ENCODE data around the gene GNAQ. TPM values are rescaled to one million over a fixed set of nuclear protein-coding genes. Genes with fewer than 3 reads are reported as not detected.

GNAQ gene
- polyA plus RNA-seq, 1 of the 3 experiments (the other 2 are of a cell fraction): 20.9 TPM

- Histone ChIP-seq H3K4me3 (ENCODE audit: low read depth in 2 of 2, low read length in 1 of 2) (no peak overlapping the region), H3K9ac (no peak overlapping the region), H3K27me3 (ENCODE audit: insufficient read depth) (no peaks in the 10 kb centered on the region), H3F3A (replicated peaks; ENCODE audit: insufficient read depth) (peaks cover 10% of the 10 kb centered on the region), H3K79me2 (ENCODE audit: insufficient read depth) (peaks cover 96% of the 10 kb centered on the region), H3K36me3 (replicated peaks in 1 of 2; ENCODE audit: control insufficient read depth in 1 of 2, insufficient read depth in 2 of 2, low read length in 1 of 2) (no peaks in the 10 kb centered on the region), H3K27ac (ENCODE audit: low read depth in 2 of 2, low read length in 1 of 2) (peak overlapping the region in 1 of 2 experiments; percentile 71; a peak in 2 of 4 replicates), H3K9me3 (no peaks in the 10 kb centered on the region), H2AFZ (ENCODE audit: low read depth) (no peak overlapping the region), H3K4me1 (ENCODE audit: control insufficient read depth in 1 of 2, insufficient read depth in 2 of 2, low read depth in 1 of 2, low read length in 1 of 2) (peaks cover 6 to 27% of the 10 kb centered on the region in 2 experiments; a peak in 3 of 4 replicates), H3K4me2 (no peak overlapping the region), H4K20me1 (ENCODE audit: insufficient read depth) (peaks cover 39% of the 10 kb centered on the region), H3K9me2 (no peaks in the 10 kb centered on the region)
- no peak for DNase-seq
- WGBS (ENCODE audit: low lambda C conversion rate): 98% methylated on average over 6 of the region's 6 CpGs
- ChIA-PET CTCF (interaction anchor here (1.3 kb wide), 1 partner anchor 38 kb away, joined by 3 read pairs; no protein-coding TSS in a partner anchor), POLR2A (no interaction called here)
- TF ChIP-seq CTCF (IDR thresholded peaks at IDR 0.05): no peak
- no peak for TF ChIP-seq FOSL2 (IDR thresholded peaks at IDR 0.05; ENCODE audit: borderline replicate concordance, low read depth)
- no peak for TF ChIP-seq YY1 (IDR thresholded peaks at IDR 0.05; ENCODE audit: low read depth)
- no peak for TF ChIP-seq ELF1 (IDR thresholded peaks at IDR 0.05)
- no peak for TF ChIP-seq IRF3 (IDR thresholded peaks at IDR 0.05; ENCODE audit: low read depth, low read length)
- TF ChIP-seq MEF2A (IDR thresholded peaks at IDR 0.05; ENCODE audit: borderline replicate concordance, low read depth): no peak
- TF ChIP-seq GATA2 (CRISPR knock-in tag; IDR thresholded peaks at IDR 0.05): no peak
- no peak for TF ChIP-seq RXRA (IDR thresholded peaks at IDR 0.05; ENCODE audit: borderline replicate concordance, low read depth)
- no peak for TF ChIP-seq MAX (IDR thresholded peaks at IDR 0.05; ENCODE audit: low read depth)
- TF ChIP-seq PBX3 (IDR thresholded peaks at IDR 0.05): no peak
- TF ChIP-seq SIN3A (IDR thresholded peaks at IDR 0.05; ENCODE audit: borderline replicate concordance, low read depth, low read length): no peak
- no peak for TF ChIP-seq TEAD4 (IDR thresholded peaks at IDR 0.05; ENCODE audit: borderline replicate concordance, insufficient read depth)
- no peak for TF ChIP-seq JUND (IDR thresholded peaks at IDR 0.05)
Observed at GRCh38 chr9:78014776-78015175, 16.8 kb downstream of the GNAQ start.

GRCh38 chr9:78013934-78014333 is 17.7 kb downstream of the GNAQ start:
- peaks cover 8 to 31% of the 10 kb centered on the region in 2 experiments; a peak in 3 of 4 replicates for H3K4me1 ChIP-seq (ENCODE audit: control insufficient read depth in 1 of 2, insufficient read depth in 2 of 2, low read depth in 1 of 2, low read length in 1 of 2)
- H3K4me2 ChIP-seq: peak overlapping the region; percentile 52
- POLR2A ChIA-PET: no interaction called here
- H2AFZ ChIP-seq (ENCODE audit: low read depth): no peak overlapping the region
- H3K9ac ChIP-seq: no peak overlapping the region
- peaks cover 10% of the 10 kb centered on the region for H3F3A ChIP-seq (replicated peaks; ENCODE audit: insufficient read depth)
- DNase-seq: no peak
- no peaks in the 10 kb centered on the region for H3K27me3 ChIP-seq (ENCODE audit: insufficient read depth)
- CTCF ChIA-PET: interaction anchor here (1.3 kb wide), 1 partner anchor 37 kb away, joined by 3 read pairs; no protein-coding TSS in a partner anchor
- H3K79me2 ChIP-seq (ENCODE audit: insufficient read depth): peaks cover 96% of the 10 kb centered on the region
- no peaks in the 10 kb centered on the region for H3K9me3 ChIP-seq
- no peaks in the 10 kb centered on the region for H3K36me3 ChIP-seq (replicated peaks in 1 of 2; ENCODE audit: control insufficient read depth in 1 of 2, insufficient read depth in 2 of 2, low read length in 1 of 2)
- peak overlapping the region; percentile 39 to 71; a peak in 3 of 4 replicates for H3K27ac ChIP-seq (ENCODE audit: low read depth in 2 of 2, low read length in 1 of 2)
- H3K9me2 ChIP-seq: no peaks in the 10 kb centered on the region
- peaks cover 47% of the 10 kb centered on the region for H4K20me1 ChIP-seq (ENCODE audit: insufficient read depth)
- 26% methylated on average over 1 of the region's 1 CpG for WGBS (ENCODE audit: low lambda C conversion rate)
- no peak overlapping the region for H3K4me3 ChIP-seq (ENCODE audit: low read depth in 2 of 2, low read length in 1 of 2)
- TF ChIP-seq NRF1 (IDR thresholded peaks at IDR 0.05; ENCODE audit: low read depth, low read length): no peak
- peak; percentile 7; the same call in 1 of the 2 replicates for TF ChIP-seq NFIC (IDR thresholded peaks at IDR 0.05; ENCODE audit: borderline replicate concordance)
- no peak for TF ChIP-seq EP300 (IDR thresholded peaks at IDR 0.05; ENCODE audit: borderline replicate concordance in 1 of 2, low read depth in 1 of 2, low read length in 1 of 2)
- TF ChIP-seq RCOR1 (IDR thresholded peaks at IDR 0.05; ENCODE audit: low read length): no peak
- TF ChIP-seq CTCF (IDR thresholded peaks at IDR 0.05): no peak
- TF ChIP-seq JUND (IDR thresholded peaks at IDR 0.05): no peak
- TF ChIP-seq POLR2AphosphoS5 (IDR thresholded peaks at IDR 0.05; ENCODE audit: low read depth, low read length): no peak
- no peak for TF ChIP-seq YY1 (IDR thresholded peaks at IDR 0.05; ENCODE audit: low read depth)
- TF ChIP-seq RXRA (IDR thresholded peaks at IDR 0.05; ENCODE audit: borderline replicate concordance, low read depth): no peak
- TF ChIP-seq ELF1 (IDR thresholded peaks at IDR 0.05): no peak
- no peak for TF ChIP-seq CHD2 (IDR thresholded peaks at IDR 0.05; ENCODE audit: low read length, partially characterized antibody)
- no peak for TF ChIP-seq MXI1 (IDR thresholded peaks at IDR 0.05; ENCODE audit: low read depth, low read length)
- TF ChIP-seq MAX (IDR thresholded peaks at IDR 0.05; ENCODE audit: low read depth): no peak

All from SK-N-SH (cell line).